Endodermal cell (in vitro differentiated cells): ENCODE results near the gene C1D. TPM values are rescaled to one million over a fixed set of nuclear protein-coding genes. Genes with fewer than 3 reads are reported as not detected.

ENCODE experiments used
- DNase-seq: peaks from one replicate; pipeline ENCODE4 v3.0.0-alpha.2; 2017
- H3K27ac ChIP-seq: 2 replicates; pipeline ENCODE4 v1.5.1; 2013; ENCODE audit warnings: mild to moderate bottlenecking, low read depth, low read length, moderate library complexity
- H3K27me3 ChIP-seq: 2 replicates; pipeline ENCODE4 v1.6.1; 2013; ENCODE audit warnings: mild to moderate bottlenecking, low read length, moderate library complexity; ENCODE audit not compliant: insufficient read depth, control insufficient read depth, poor library complexity, severe bottlenecking
- H3K36me3 ChIP-seq: 2 replicates; pipeline ENCODE4 v1.7.0; 2013; ENCODE audit warnings: mild to moderate bottlenecking, low read length, moderate library complexity; ENCODE audit not compliant: control insufficient read depth, insufficient read depth
- H3K4me1 ChIP-seq: one replicate; pipeline ENCODE4 v1.7.0; 2013; ENCODE audit warnings: low read length; ENCODE audit not compliant: control insufficient read depth, insufficient read depth
- H3K4me3 ChIP-seq: 2 replicates; pipeline ENCODE4 v1.5.1; 2013; ENCODE audit warnings: mild to moderate bottlenecking, low read length, moderate library complexity
- H3K9ac ChIP-seq: 2 replicates; pipeline ENCODE4 v1.6.1; 2013; ENCODE audit warnings: mild to moderate bottlenecking, low read length, moderate library complexity; ENCODE audit not compliant: poor library complexity, severe bottlenecking; ENCODE audit errors: extremely low read depth
- H3K9me3 ChIP-seq: 2 replicates; pipeline ENCODE4 v1.6.1; 2013; ENCODE audit warnings: mild to moderate bottlenecking, low read length, moderate library complexity; ENCODE audit not compliant: control insufficient read depth
- H3K27ac Mint-ChIP-seq: 2 replicates; pipeline ENCODE4 v1.8.0; 2020; ENCODE audit warnings: mixed read lengths
- H3K27me3 Mint-ChIP-seq: 2 replicates; pipeline ENCODE4 v1.8.0; 2021; ENCODE audit warnings: mild to moderate bottlenecking, mixed read lengths; ENCODE audit not compliant: insufficient read depth
- H3K36me3 Mint-ChIP-seq: 2 replicates; pipeline ENCODE4 v1.8.0; 2020; ENCODE audit warnings: low read depth, mixed read lengths
- H3K4me1 Mint-ChIP-seq: 2 replicates; pipeline ENCODE4 v1.8.0; 2020; ENCODE audit warnings: mixed read lengths
- H3K4me3 Mint-ChIP-seq: 2 replicates; pipeline ENCODE4 v1.8.0; 2020; ENCODE audit warnings: mild to moderate bottlenecking, moderate library complexity, mixed read lengths
- H3K9me3 Mint-ChIP-seq: 2 replicates; pipeline ENCODE4 v1.8.0; 2020; ENCODE audit warnings: mild to moderate bottlenecking, mixed read lengths
- CTCF ChIP-seq: fragments of 200-600 bp; sonication (generic); conservative IDR thresholded peaks from 2 replicates; pipeline ENCODE4 v1.5.0; 2021; ENCODE audit warnings: antibody characterized with exemption, mild to moderate bottlenecking
- WGBS, 2 experiments: methylation state at CpG; one replicate each; pipeline versions ENCODE4 v1.1.5 to v1.1.7; 2013; ENCODE audit warnings: missing lambda C conversion rate in 2 of 2, mixed read lengths in 1 of 2; ENCODE audit not compliant: insufficient coverage in 1 of 2, insufficient read length in 1 of 2; 5-methylcytosine and 5-hydroxymethylcytosine counted together
- total RNA-seq, 2 donors: library from RNA; stranded (reverse); fragmentation: NEBNext Ultra II Directional in 1 of 2; extraction: Animal tissue kit (Norgen Biotek cat#: 25700) in 1 of 2; gene quantifications; 2 replicates in 1 of 2; 3 replicates in 1 of 2; pipeline ENCODE4 v1.2.1, GENCODE V29; 2021

C1D gene
- total RNA-seq, 2 donors from 2014 or later, result 20.7 to 25.4 TPM

DNA sequence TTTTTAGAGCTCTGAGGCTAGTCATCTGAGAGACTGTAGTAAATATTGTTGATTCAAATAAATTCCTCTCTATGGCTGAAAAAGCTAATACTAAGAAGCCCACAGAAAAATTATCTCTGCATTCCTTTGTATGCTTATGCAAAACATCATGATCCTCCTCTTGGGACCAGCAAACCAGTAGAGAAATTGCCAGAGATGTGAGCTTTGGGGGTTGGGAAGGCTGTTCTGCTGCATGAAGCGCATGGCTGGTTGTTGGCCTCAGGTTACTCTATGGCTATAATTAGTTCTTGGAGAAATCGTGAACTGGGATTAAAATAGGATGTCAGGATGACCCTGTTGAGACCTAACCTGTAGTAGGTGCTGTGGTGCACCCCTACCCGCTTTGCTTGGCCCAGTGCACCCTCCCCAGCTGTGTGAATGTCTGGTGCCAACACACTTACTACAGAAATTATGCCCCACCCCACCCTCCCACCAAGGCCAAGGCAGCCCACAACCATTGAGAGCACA is 35.5 kb upstream of the C1D start:
- Histone ChIP-seq H3K9ac (no peak overlapping the region), H3K36me3 (no peaks in the 10 kb centered on the region), H3K4me3 (no peak overlapping the region), H3K9me3 (no peaks in the 10 kb centered on the region), H3K27me3 (no peaks in the 10 kb centered on the region), H3K27ac (no peak overlapping the region), H3K4me1 (no peaks in the 10 kb centered on the region)
- Mint-ChIP-seq H3K4me3 (no peak overlapping the region), H3K27ac (no peak overlapping the region), H3K4me1 (no peaks in the 10 kb centered on the region), H3K27me3 (peaks cover 33% of the 10 kb centered on the region), H3K9me3 (no peaks in the 10 kb centered on the region), H3K36me3 (no peaks in the 10 kb centered on the region)
- 93 to 100% methylated on average over 2 to 3 of the region's 3 CpGs for WGBS, 2 experiments
- no peak for TF ChIP-seq CTCF
- DNase-seq, result no peak

- Mint-ChIP-seq H3K9me3 (no peaks in the 10 kb centered on the region), H3K27ac (no peak overlapping the region), H3K4me1 (no peaks in the 10 kb centered on the region), H3K27me3 (peaks cover 26% of the 10 kb centered on the region), H3K36me3 (no peaks in the 10 kb centered on the region), H3K4me3 (no peak overlapping the region)
- Histone ChIP-seq H3K9me3 (no peaks in the 10 kb centered on the region), H3K4me3 (no peak overlapping the region), H3K9ac (no peak overlapping the region), H3K4me1 (no peaks in the 10 kb centered on the region), H3K36me3 (no peaks in the 10 kb centered on the region), H3K27ac (no peak overlapping the region), H3K27me3 (no peaks in the 10 kb centered on the region)
- 67 to 84% methylated on average over 1 of the region's 1 CpG for WGBS, 2 experiments
- DNase-seq, result no peak
- TF ChIP-seq CTCF, result no peak
Observed at GRCh38 chr2:68094111-68094510, 31.3 kb upstream of the C1D start.

DNA sequence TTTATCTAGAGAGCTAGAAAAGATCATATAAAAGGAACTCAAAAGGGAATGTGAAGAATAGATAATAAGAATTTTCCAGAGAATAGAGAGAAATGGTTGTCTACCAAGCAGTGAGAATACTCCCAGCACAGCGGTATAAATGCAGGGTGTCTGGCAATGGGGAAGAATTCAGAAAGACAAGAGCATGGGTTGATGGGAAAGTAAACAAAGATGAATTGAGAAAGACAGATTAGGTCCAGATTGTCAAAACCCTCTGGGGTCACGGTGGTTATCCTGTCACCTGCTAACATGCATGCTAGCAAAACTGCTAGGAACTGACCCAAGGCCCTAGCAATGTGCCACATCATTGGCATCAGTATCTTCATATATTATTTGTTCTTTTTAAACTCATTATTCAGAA is 30.8 kb upstream of the C1D start:
- no peak for DNase-seq
- TF ChIP-seq CTCF, result no peak
- Mint-ChIP-seq H3K27ac (no peak overlapping the region), H3K4me1 (no peaks in the 10 kb centered on the region), H3K9me3 (no peaks in the 10 kb centered on the region), H3K4me3 (no peak overlapping the region), H3K27me3 (peaks cover 26% of the 10 kb centered on the region), H3K36me3 (no peaks in the 10 kb centered on the region)
- no peaks in the 10 kb centered on the region for H3K36me3 ChIP-seq
- H3K9me3 ChIP-seq, result no peaks in the 10 kb centered on the region
- 90 to 91% methylated on average over 1 to 2 of the region's 2 CpGs for WGBS, 2 experiments
- no peak overlapping the region for H3K4me3 ChIP-seq
- H3K27me3 ChIP-seq, result no peaks in the 10 kb centered on the region
- no peak overlapping the region for H3K27ac ChIP-seq
- H3K9ac ChIP-seq, result no peak overlapping the region
- H3K4me1 ChIP-seq, result no peaks in the 10 kb centered on the region
